Measurements from ENCODE around the gene LETM1. TPM values are rescaled to one million over a fixed set of nuclear protein-coding genes. Genes with fewer than 3 reads are reported as not detected.

LETM1 gene
- total and polyA plus RNA-seq, 2 of the 13 experiments (the other 11 are each of a cell fraction or from before 2014, with no cell fraction given) = 9.7 to 41.6 TPM

DNA sequence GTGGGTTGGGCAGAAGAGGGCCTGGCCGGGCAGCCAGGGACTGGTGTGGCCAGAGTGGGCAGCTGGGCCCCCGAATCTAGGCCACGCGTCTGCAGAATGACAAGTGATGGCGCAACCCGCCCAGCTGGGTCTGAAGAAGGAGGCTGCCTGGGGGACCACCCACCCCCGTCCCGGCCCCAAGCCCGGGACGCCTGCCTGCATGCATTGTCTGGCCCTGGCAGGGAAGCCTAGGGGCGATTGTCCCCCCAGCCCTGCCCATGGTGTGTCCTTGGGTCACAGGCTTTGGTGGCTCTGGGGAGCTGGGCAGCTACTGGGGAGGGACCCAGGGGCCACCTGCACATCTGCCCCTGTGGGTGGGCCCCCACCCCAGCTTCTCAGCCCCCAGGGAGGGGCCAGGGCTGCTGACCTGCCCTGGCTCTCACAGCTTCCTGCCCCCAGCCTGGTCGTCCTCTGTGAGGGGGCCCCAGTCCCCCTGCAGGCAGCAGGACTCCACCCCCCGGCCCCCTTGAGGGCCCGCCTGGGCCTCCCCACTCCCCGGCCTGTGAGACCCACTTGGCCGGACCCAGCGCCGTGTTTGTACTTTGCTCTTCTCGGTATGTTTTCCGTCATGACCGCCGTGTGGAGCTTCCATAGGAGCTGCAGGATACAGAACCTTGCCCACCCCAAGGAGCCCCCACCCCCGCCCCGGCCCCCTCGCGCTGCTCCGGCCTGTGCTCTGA lies 57.9 kb downstream of the LETM1 start (continued):
- TF ChIP-seq, protein P1, sequence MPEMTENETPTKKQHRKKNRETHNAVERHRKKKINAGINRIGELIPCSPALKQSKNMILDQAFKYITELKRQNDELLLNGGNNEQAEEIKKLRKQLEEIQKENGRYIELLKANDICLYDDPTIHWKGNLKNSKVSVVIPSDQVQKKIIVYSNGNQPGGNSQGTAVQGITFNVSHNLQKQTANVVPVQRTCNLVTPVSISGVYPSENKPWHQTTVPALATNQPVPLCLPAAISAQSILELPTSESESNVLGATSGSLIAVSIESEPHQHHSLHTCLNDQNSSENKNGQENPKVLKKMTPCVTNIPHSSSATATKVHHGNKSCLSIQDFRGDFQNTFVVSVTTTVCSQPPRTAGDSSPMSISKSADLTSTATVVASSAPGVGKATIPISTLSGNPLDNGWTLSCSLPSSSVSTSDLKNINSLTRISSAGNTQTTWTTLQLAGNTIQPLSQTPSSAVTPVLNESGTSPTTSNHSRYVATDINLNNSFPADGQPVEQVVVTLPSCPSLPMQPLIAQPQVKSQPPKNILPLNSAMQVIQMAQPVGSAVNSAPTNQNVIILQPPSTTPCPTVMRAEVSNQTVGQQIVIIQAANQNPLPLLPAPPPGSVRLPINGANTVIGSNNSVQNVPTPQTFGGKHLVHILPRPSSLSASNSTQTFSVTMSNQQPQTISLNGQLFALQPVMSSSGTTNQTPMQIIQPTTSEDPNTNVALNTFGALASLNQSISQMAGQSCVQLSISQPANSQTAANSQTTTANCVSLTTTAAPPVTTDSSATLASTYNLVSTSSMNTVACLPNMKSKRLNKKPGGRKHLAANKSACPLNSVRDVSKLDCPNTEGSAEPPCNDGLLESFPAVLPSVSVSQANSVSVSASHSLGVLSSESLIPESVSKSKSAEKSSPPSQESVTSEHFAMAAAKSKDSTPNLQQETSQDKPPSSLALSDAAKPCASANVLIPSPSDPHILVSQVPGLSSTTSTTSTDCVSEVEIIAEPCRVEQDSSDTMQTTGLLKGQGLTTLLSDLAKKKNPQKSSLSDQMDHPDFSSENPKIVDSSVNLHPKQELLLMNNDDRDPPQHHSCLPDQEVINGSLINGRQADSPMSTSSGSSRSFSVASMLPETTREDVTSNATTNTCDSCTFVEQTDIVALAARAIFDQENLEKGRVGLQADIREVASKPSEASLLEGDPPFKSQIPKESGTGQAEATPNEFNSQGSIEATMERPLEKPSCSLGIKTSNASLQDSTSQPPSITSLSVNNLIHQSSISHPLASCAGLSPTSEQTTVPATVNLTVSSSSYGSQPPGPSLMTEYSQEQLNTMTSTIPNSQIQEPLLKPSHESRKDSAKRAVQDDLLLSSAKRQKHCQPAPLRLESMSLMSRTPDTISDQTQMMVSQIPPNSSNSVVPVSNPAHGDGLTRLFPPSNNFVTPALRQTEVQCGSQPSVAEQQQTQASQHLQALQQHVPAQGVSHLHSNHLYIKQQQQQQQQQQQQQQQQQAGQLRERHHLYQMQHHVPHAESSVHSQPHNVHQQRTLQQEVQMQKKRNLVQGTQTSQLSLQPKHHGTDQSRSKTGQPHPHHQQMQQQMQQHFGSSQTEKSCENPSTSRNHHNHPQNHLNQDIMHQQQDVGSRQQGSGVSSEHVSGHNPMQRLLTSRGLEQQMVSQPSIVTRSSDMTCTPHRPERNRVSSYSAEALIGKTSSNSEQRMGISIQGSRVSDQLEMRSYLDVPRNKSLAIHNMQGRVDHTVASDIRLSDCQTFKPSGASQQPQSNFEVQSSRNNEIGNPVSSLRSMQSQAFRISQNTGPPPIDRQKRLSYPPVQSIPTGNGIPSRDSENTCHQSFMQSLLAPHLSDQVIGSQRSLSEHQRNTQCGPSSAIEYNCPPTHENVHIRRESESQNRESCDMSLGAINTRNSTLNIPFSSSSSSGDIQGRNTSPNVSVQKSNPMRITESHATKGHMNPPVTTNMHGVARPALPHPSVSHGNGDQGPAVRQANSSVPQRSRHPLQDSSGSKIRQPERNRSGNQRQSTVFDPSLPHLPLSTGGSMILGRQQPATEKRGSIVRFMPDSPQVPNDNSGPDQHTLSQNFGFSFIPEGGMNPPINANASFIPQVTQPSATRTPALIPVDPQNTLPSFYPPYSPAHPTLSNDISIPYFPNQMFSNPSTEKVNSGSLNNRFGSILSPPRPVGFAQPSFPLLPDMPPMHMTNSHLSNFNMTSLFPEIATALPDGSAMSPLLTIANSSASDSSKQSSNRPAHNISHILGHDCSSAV (CRISPR knock-in tag; IDR thresholded peaks at IDR 0.05; ENCODE audit: borderline replicate concordance) = no peak
- TF ChIP-seq, protein P2, sequence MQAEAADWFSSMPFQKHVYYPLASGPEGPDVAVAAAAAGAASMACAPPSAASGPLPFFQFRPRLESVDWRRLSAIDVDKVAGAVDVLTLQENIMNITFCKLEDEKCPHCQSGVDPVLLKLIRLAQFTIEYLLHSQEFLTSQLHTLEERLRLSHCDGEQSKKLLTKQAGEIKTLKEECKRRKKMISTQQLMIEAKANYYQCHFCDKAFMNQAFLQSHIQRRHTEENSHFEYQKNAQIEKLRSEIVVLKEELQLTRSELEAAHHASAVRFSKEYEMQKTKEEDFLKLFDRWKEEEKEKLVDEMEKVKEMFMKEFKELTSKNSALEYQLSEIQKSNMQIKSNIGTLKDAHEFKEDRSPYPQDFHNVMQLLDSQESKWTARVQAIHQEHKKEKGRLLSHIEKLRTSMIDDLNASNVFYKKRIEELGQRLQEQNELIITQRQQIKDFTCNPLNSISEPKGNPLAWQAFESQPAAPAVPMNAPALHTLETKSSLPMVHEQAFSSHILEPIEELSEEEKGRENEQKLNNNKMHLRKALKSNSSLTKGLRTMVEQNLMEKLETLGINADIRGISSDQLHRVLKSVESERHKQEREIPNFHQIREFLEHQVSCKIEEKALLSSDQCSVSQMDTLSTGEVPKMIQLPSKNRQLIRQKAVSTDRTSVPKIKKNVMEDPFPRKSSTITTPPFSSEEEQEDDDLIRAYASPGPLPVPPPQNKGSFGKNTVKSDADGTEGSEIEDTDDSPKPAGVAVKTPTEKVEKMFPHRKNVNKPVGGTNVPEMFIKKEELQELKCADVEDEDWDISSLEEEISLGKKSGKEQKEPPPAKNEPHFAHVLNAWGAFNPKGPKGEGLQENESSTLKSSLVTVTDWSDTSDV (CRISPR knock-in tag; IDR thresholded peaks at IDR 0.05) = no peak
- TF ChIP-seq, protein P3, sequence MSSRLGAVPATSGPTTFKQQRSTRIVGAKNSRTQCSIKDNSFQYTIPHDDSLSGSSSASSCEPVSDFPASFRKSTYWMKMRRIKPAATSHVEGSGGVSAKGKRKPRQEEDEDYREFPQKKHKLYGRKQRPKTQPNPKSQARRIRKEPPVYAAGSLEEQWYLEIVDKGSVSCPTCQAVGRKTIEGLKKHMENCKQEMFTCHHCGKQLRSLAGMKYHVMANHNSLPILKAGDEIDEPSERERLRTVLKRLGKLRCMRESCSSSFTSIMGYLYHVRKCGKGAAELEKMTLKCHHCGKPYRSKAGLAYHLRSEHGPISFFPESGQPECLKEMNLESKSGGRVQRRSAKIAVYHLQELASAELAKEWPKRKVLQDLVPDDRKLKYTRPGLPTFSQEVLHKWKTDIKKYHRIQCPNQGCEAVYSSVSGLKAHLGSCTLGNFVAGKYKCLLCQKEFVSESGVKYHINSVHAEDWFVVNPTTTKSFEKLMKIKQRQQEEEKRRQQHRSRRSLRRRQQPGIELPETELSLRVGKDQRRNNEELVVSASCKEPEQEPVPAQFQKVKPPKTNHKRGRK (CRISPR knock-in tag; IDR thresholded peaks at IDR 0.05) = no peak
- TF ChIP-seq HOXA3 (CRISPR knock-in tag; IDR thresholded peaks at IDR 0.05) (peak; percentile 42), CBX1 (IDR thresholded peaks at IDR 0.05; ENCODE audit: low read depth) (no peak), ONECUT2 (CRISPR knock-in tag; IDR thresholded peaks at IDR 0.05) (no peak), SCMH1 (CRISPR knock-in tag; IDR thresholded peaks at IDR 0.05; ENCODE audit: borderline replicate concordance) (no peak), ZNF891 (CRISPR knock-in tag; IDR thresholded peaks at IDR 0.05) (no peak), KLF9 (CRISPR knock-in tag; IDR thresholded peaks at IDR 0.05; ENCODE audit: low read depth) (no peak)
- TF ChIP-seq, protein P4, sequence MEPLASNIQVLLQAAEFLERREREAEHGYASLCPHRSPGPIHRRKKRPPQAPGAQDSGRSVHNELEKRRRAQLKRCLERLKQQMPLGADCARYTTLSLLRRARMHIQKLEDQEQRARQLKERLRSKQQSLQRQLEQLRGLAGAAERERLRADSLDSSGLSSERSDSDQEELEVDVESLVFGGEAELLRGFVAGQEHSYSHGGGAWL (CRISPR knock-in tag; IDR thresholded peaks at IDR 0.05) = no peak
- TF ChIP-seq, protein P5, sequence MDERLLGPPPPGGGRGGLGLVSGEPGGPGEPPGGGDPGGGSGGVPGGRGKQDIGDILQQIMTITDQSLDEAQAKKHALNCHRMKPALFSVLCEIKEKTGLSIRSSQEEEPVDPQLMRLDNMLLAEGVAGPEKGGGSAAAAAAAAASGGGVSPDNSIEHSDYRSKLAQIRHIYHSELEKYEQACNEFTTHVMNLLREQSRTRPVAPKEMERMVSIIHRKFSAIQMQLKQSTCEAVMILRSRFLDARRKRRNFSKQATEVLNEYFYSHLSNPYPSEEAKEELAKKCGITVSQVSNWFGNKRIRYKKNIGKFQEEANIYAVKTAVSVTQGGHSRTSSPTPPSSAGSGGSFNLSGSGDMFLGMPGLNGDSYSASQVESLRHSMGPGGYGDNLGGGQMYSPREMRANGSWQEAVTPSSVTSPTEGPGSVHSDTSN (CRISPR knock-in tag; IDR thresholded peaks at IDR 0.05) = no peak
- TF ChIP-seq, protein P6, sequence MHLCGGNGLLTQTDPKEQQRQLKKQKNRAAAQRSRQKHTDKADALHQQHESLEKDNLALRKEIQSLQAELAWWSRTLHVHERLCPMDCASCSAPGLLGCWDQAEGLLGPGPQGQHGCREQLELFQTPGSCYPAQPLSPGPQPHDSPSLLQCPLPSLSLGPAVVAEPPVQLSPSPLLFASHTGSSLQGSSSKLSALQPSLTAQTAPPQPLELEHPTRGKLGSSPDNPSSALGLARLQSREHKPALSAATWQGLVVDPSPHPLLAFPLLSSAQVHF (CRISPR knock-in tag; IDR thresholded peaks at IDR 0.05) = no peak
